ENCODE data around the gene MBOAT1.

Gene MBOAT1

GRCh38 chr6:20116792-20117191, 95.5 kb downstream of the MBOAT1 start:
- no peak for DNase-seq (ENCODE audit: low read depth)
- no peak overlapping the region for H3K4me3 ChIP-seq (ENCODE audit: low read depth, low read length)
- TF ChIP-seq CTCF (conservative IDR thresholded peaks at IDR 0.05; ENCODE audit: low read depth, low read length): no peak

GRCh38 chr6:20115246-20115980, 96.9 kb downstream of the MBOAT1 start:
- no peak for TF ChIP-seq CTCF (conservative IDR thresholded peaks at IDR 0.05; ENCODE audit: low read depth, low read length)
- H3K4me3 ChIP-seq (ENCODE audit: low read depth, low read length): no peak overlapping the region
- no peak for DNase-seq (ENCODE audit: low read depth)

GRCh38 chr6:20113649-20114224, 98.5 kb downstream of the MBOAT1 start:
- H3K4me3 ChIP-seq (ENCODE audit: low read depth, low read length): no peak overlapping the region
- TF ChIP-seq CTCF (conservative IDR thresholded peaks at IDR 0.05; ENCODE audit: low read depth, low read length): no peak
- no peak for DNase-seq (ENCODE audit: low read depth)

- DNase-seq (ENCODE audit: low read depth): no peak
- no peak overlapping the region for H3K4me3 ChIP-seq (ENCODE audit: low read depth, low read length)
- TF ChIP-seq CTCF (conservative IDR thresholded peaks at IDR 0.05; ENCODE audit: low read depth, low read length): no peak
Observed at GRCh38 chr6:20112841-20113240, 99.4 kb downstream of the MBOAT1 start.

GRCh38 chr6:20112241-20112640, 100.0 kb downstream of the MBOAT1 start:
- no peak for TF ChIP-seq CTCF (conservative IDR thresholded peaks at IDR 0.05; ENCODE audit: low read depth, low read length)
- no peak for DNase-seq (ENCODE audit: low read depth)
- no peak overlapping the region for H3K4me3 ChIP-seq (ENCODE audit: low read depth, low read length)

- DNase-seq (ENCODE audit: low read depth): no peak
- TF ChIP-seq CTCF (conservative IDR thresholded peaks at IDR 0.05; ENCODE audit: low read depth, low read length): no peak
- H3K4me3 ChIP-seq (ENCODE audit: low read depth, low read length): no peak overlapping the region
Observed at GRCh38 chr6:20110478-20110877, 101.8 kb downstream of the MBOAT1 start.

GRCh38 chr6:20109526-20109925, 102.7 kb downstream of the MBOAT1 start:
- H3K4me3 ChIP-seq (ENCODE audit: low read depth, low read length): no peak overlapping the region
- TF ChIP-seq CTCF (conservative IDR thresholded peaks at IDR 0.05; ENCODE audit: low read depth, low read length): no peak
- DNase-seq (ENCODE audit: low read depth): no peak
